MCF 10A (cell line): ENCODE data around the gene DHTKD1. TPM values are rescaled to one million over a fixed set of nuclear protein-coding genes. Genes with fewer than 3 reads are reported as not detected.
"Not testable (repeated sequence)": the region's sequence is repeated elsewhere in the genome, so short reads cannot be mapped to it uniquely, and the experiment has no call there.

ENCODE experiments used
- BruUV-seq: library from RNA; stranded (reverse); fragments of 400-500 nt; replicated peaks from 2 replicates; lab custom pipeline; 2021; lab: Mats Ljungman, UMichigan
- CTCF ChIA-PET: fragments of 300-600 bp; sonication (Branson Sonifier 250); formaldehyde crosslinking; extraction: SDS; loops from one replicate; lab custom pipeline; 2021; ENCODE audit warnings: antibody characterized with exemption, inconsistent platforms; lab: Yijun Ruan, JAX
- POLR2A ChIA-PET: fragments of 300-600, 350-650 bp; sonication (Branson Sonifier 250); formaldehyde crosslinking; extraction: SDS; loops from one replicate; lab custom pipeline; 2020; ENCODE audit warnings: antibody characterized with exemption, inconsistent platforms; lab: Yijun Ruan, JAX
- DNase-seq: peaks from one replicate; pipeline ENCODE4 v3.0.0-alpha.2; 2018; ENCODE audit not compliant: unreplicated experiment
- H3K27ac Mint-ChIP-seq: one replicate; pipeline ENCODE4 v1.8.0; 2022; ENCODE audit warnings: mild to moderate bottlenecking, low read depth, mixed read lengths; ENCODE audit not compliant: unreplicated experiment
- H3K27me3 Mint-ChIP-seq: one replicate; pipeline ENCODE4 v1.8.0; 2022; ENCODE audit warnings: mixed read lengths; ENCODE audit not compliant: insufficient read depth, unreplicated experiment
- H3K36me3 Mint-ChIP-seq: one replicate; pipeline ENCODE4 v1.8.0; 2022; ENCODE audit warnings: mild to moderate bottlenecking, moderate library complexity, mixed read lengths; ENCODE audit not compliant: insufficient read depth, unreplicated experiment
- H3K4me1 Mint-ChIP-seq: one replicate; pipeline ENCODE4 v1.8.0; 2022; ENCODE audit warnings: mixed read lengths; ENCODE audit not compliant: insufficient read depth, unreplicated experiment
- H3K4me3 Mint-ChIP-seq: one replicate; pipeline ENCODE4 v1.8.0; 2022; ENCODE audit warnings: mild to moderate bottlenecking, moderate library complexity, mixed read lengths; ENCODE audit not compliant: unreplicated experiment
- H3K9me3 Mint-ChIP-seq: one replicate; pipeline ENCODE4 v1.8.0; 2022; ENCODE audit warnings: mixed read lengths; ENCODE audit not compliant: unreplicated experiment
- CTCF ChIP-seq: fragments of 200-600 bp; IDR thresholded peaks from one replicate; pipeline ENCODE4 v1.8.0; 2022; ENCODE audit warnings: antibody characterized with exemption, mild to moderate bottlenecking; ENCODE audit not compliant: unreplicated experiment
- intact Hi-C: fragments of 100-400 bp; cut with micrococcal nuclease; formaldehyde crosslinking; loops from 2 replicates; pipeline ENCODE4 v1.14.1; 2022
- total RNA-seq: library from RNA; stranded (reverse); gene quantifications from 2 replicates; pipeline ENCODE4 v1.2.3, GENCODE V29; 2022

Gene DHTKD1
- total RNA-seq, 1 experiment from 2014 or later: 17.3 TPM

- intact Hi-C loops: no loop called here
Observed at GRCh38 chr10:12062754-12063482, 5.8 kb upstream of the DHTKD1 start.

GRCh38 chr10:12063483-12063818 is 5.3 kb upstream of the DHTKD1 start:
- BruUV-seq: no TSS peak

More at GRCh38 chr10:12062754-12063482, 5.8 kb upstream of the DHTKD1 start:
- H3K4me1 Mint-ChIP-seq: peaks cover 7% of the 10 kb centered on the region
- no peak overlapping the region for H3K27ac Mint-ChIP-seq
- POLR2A ChIA-PET: interaction anchor here (1.4 kb wide), 1 partner anchor 20 kb away, joined by 4 read pairs; the partner anchor contains the start of gene UPF2
- DNase-seq: no peak
- H3K36me3 Mint-ChIP-seq: no peaks in the 10 kb centered on the region
- H3K4me3 Mint-ChIP-seq: no peak overlapping the region
- no peaks in the 10 kb centered on the region for H3K9me3 Mint-ChIP-seq
- CTCF ChIA-PET: interaction anchor here (0.6 to 0.7 kb wide), 2 partner anchors 33 to 66 kb away, joined by 3 read pairs; no protein-coding TSS in a partner anchor
- BruUV-seq: no TSS peak
- TF ChIP-seq CTCF: no peak
- no peaks in the 10 kb centered on the region for H3K27me3 Mint-ChIP-seq

GRCh38 chr10:12067336-12067735 is 1.4 kb upstream of the DHTKD1 start:
- POLR2A ChIA-PET: interaction anchor here (2.2 kb wide), 1 partner anchor 25 kb away, joined by 34 read pairs; the partner anchor contains the start of gene UPF2
- intact Hi-C loops: no loop called here
- CTCF ChIA-PET: interaction anchor here (0.5 to 0.6 kb wide), 2 partner anchors 15 to 27 kb away, joined by 3 to 4 read pairs; no protein-coding TSS in a partner anchor
- no TSS peak for BruUV-seq
- Mint-ChIP-seq H3K4me1 (peaks cover 20% of the 10 kb centered on the region), H3K27me3 (no peaks in the 10 kb centered on the region), H3K27ac (no peak overlapping the region), H3K9me3 (no peaks in the 10 kb centered on the region), H3K4me3 (no peak overlapping the region), H3K36me3 (no peaks in the 10 kb centered on the region)
- TF ChIP-seq CTCF: no peak
- DNase-seq: peak; percentile 20

More at GRCh38 chr10:12063483-12063818, 5.3 kb upstream of the DHTKD1 start:
- ChIA-PET CTCF (interaction anchor here (0.6 kb wide), 1 partner anchor 65 kb away, joined by 3 read pairs; no protein-coding TSS in a partner anchor), POLR2A (interaction anchor here (1.4 kb wide), 1 partner anchor 21 kb away, joined by 4 read pairs; the partner anchor contains the start of gene UPF2)
- Mint-ChIP-seq H3K27ac (no peak overlapping the region), H3K9me3 (no peaks in the 10 kb centered on the region), H3K36me3 (no peaks in the 10 kb centered on the region), H3K4me3 (no peak overlapping the region), H3K27me3 (no peaks in the 10 kb centered on the region), H3K4me1 (peaks cover 7% of the 10 kb centered on the region)
- no peak for DNase-seq
- intact Hi-C loops: no loop called here
- no peak for TF ChIP-seq CTCF

GRCh38 chr10:12071441-12071840 is 2.7 kb downstream of the DHTKD1 start:
- H3K9me3 Mint-ChIP-seq, H3K4me3 Mint-ChIP-seq, H3K27me3 Mint-ChIP-seq, H3K36me3 Mint-ChIP-seq, BruUV-seq, intact Hi-C loops, CTCF ChIA-PET, H3K27ac Mint-ChIP-seq: not testable (repeated sequence)
- H3K4me1 Mint-ChIP-seq: peaks cover 20% of the 10 kb centered on the region
- POLR2A ChIA-PET: interaction anchor here (0.6 to 2.2 kb wide), 4 partner anchors 12 to 125 kb away, joined by 3 to 14 read pairs (median 4); partner anchors contain the start of gene UPF2
- DNase-seq: peak; percentile 46
